AG04449 (cell line): ENCODE results near the gene SHISAL2B.

Experiments used
- CTCF ChIA-PET: fragments of 350-600 bp; formaldehyde crosslinking; extraction: SDS; loops from one replicate; lab custom pipeline; 2021; ENCODE audit warnings: antibody characterized with exemption; lab: Yijun Ruan, JAX
- POLR2A ChIA-PET: fragments of 400-600, 350-600 bp; formaldehyde crosslinking; extraction: SDS; loops from one replicate; lab custom pipeline; 2020; ENCODE audit warnings: antibody characterized with exemption, inconsistent platforms; lab: Yijun Ruan, JAX
- DNase-seq: peaks from one replicate; pipeline ENCODE4 v3.0.0-alpha.2; 2010; ENCODE audit warnings: low read depth, low spot score
- H3K4me3 ChIP-seq: 2 replicates; pipeline ENCODE4 v1.5.1; 2011; ENCODE audit warnings: low read depth, mild to moderate bottlenecking, control low read depth, low read length
- CTCF ChIP-seq: IDR thresholded peaks from one replicate; pipeline ENCODE4 v1.5.1; 2011; ENCODE audit warnings: mild to moderate bottlenecking, moderate library complexity, low read length, control low read depth, inconsistent platforms; ENCODE audit not compliant: insufficient read depth; ENCODE audit errors: missing control alignments

SHISAL2B gene

GRCh38 chr5:64746446-64746845, 56.1 kb downstream of the SHISAL2B start:
- POLR2A ChIA-PET = no interaction called here
- no peak for DNase-seq
- CTCF ChIA-PET = no interaction called here
- no peak overlapping the region for H3K4me3 ChIP-seq
- TF ChIP-seq CTCF = no peak

DNA sequence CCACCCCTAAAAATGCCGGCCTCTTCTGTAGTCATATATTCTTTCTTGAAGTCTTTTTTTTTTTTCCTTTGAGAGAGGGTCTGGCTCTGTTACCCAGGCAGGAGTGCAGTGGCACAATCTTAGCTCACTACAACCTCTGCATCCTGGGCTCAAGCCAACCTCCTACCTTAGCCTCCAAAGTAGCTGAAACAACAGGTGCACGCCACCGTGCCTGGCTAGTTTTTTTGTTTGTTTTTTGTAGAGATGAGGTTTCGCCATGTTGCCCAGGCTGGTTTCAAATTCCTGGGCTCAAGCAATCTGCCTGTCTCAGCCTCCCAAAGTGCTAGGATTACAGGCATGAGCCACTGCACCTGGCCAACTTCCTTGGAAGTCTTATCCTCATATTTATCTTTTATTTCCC, 59.1 kb downstream of the SHISAL2B start:
- ChIA-PET POLR2A (interaction anchor here (0.7 kb wide), 1 partner anchor 18 kb away, joined by 3 read pairs; no protein-coding TSS in a partner anchor), CTCF (no interaction called here)
- DNase-seq = no peak
- TF ChIP-seq CTCF = no peak
- no peak overlapping the region for H3K4me3 ChIP-seq

- H3K4me3 ChIP-seq = no peak overlapping the region
- DNase-seq = no peak
- no peak for TF ChIP-seq CTCF
- ChIA-PET POLR2A (no interaction called here), CTCF (interaction anchor here (0.7 kb wide), 1 partner anchor 14 kb away, joined by 3 read pairs; no protein-coding TSS in a partner anchor)
Observed at GRCh38 chr5:64754066-64754465, 63.8 kb downstream of the SHISAL2B start.

DNA sequence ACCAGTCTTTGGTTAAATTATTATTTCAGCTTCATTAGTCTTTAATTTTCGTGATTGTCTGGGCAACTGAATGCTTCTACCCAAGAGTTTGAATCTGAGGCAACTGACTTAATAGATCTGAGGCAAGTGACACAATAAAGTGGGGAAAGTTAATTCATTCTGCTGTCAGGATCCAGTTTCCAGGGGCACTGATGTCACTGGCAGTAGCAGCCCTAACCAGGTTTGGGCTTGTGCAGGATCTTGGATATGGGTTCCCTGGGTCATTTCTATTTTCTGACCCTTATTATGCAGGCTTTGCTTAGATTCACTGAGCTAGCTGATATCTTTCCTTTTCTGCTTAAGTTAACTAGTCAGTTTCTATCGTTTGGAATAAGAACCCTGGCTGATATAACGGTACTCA, 68.6 kb downstream of the SHISAL2B start:
- ChIA-PET CTCF (interaction anchor here (1.1 to 1.8 kb wide), 3 partner anchors 9 to 124 kb away, joined by 3 to 6 read pairs (median 4); no protein-coding TSS in a partner anchor), POLR2A (no interaction called here)
- H3K4me3 ChIP-seq = no peak overlapping the region
- DNase-seq = no peak
- no peak for TF ChIP-seq CTCF

DNA sequence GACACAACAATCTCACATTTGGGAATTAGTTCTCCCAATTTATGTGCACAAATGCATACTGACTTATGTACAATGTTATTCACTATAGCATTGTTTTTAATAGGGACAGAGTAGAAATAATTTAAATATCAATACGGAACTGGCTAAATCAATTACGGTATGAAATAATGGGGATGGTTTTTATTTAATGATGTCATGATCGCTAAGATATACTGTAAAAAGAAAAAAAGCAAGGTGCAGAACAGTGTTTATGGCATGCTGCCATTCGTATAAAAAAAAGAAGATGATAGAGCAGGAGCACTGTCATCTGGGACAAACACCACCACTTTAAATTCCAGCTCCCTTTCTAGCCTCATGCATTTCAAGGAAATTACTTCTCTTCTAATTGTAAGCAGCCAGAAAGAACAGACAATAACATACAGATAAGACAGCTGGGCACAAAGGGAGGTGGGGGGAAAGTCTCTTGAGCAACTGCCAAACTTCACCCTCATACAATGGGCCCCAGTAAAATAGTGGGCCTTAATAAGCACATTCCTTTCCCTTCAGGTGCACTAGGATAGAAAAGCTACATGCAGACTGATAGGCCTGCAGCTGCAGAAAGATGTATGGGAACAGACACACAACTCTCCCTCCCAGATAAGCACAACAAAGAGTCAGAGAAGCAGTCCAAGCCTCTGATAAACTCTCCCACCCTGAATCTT, 69.8 kb downstream of the SHISAL2B start:
- no peak for TF ChIP-seq CTCF
- ChIA-PET POLR2A (no interaction called here), CTCF (interaction anchor here (0.8 kb wide), 1 partner anchor 8 kb away, joined by 3 read pairs; the partner anchor contains the start of genes CWC27 and SREK1IP1)
- DNase-seq = no peak
- no peak overlapping the region for H3K4me3 ChIP-seq

DNA sequence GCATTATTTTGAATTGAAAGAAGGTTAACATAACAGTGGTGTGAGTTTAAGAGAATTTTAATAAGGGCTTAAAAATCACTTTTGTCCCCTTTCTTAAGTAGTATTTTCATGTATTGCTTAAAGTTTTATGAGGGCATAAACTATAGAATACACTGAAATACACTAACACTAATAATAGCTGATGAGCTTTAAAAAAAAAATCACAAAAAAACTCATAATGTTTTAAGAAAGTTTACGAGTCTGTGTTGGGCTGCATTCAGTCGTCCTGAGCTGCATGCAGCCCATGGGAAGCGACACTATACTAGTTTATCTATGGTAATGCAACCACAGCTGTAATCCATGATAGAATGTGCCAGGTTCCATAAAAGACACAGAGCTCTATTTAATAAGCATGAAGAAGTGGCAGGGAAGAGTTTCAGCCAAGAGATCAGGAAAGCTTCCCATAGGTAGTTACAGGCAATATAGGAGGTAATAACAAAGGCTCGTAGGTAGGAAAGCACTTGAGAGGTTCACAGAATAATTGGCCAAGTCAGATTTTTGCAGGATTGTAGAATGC, 73.7 kb downstream of the SHISAL2B start:
- no peak for TF ChIP-seq CTCF
- ChIA-PET POLR2A (no interaction called here), CTCF (interaction anchor here (12.9 kb wide), 1 partner anchor 19 kb away, joined by 96 read pairs; no protein-coding TSS in a partner anchor)
- H3K4me3 ChIP-seq = no peak overlapping the region
- DNase-seq = no peak
